MM.1S (cell line): ENCODE results near the gene FAM114A1.
A peak's percentile ranks its signal among the peaks of the same experiment; 100 is the strongest.

Source experiments
- DNase-seq: peaks from one replicate; pipeline ENCODE4 v3.0.0-alpha.2; 2015
- H2AFZ ChIP-seq: fragments of 300-600 bp; sonication (generic); 2 replicates; pipeline ENCODE4 v1.6.0; 2016; ENCODE audit warnings: antibody characterized with exemption, low read length
- H3F3A ChIP-seq: fragments of 300-600 bp; sonication (generic); 2 replicates; pipeline ENCODE4 v1.6.1; 2016; ENCODE audit warnings: mild to moderate bottlenecking, antibody characterized with exemption, low read length, moderate library complexity, mixed read lengths; ENCODE audit not compliant: insufficient read depth
- H3K27ac ChIP-seq: fragments of 300-600 bp; sonication (generic); 2 replicates; pipeline ENCODE4 v1.5.1; 2016; ENCODE audit warnings: mild to moderate bottlenecking, low read length
- H3K27me3 ChIP-seq: fragments of 300-600 bp; sonication (generic); replicated peaks from 2 replicates; pipeline ENCODE4 v1.6.0; 2016; ENCODE audit warnings: low read length; ENCODE audit not compliant: insufficient read depth
- H3K36me3 ChIP-seq: fragments of 300-600 bp; sonication (generic); replicated peaks from 2 replicates; pipeline ENCODE4 v1.6.1; 2016; ENCODE audit warnings: mild to moderate bottlenecking, low read length, mixed read lengths; ENCODE audit not compliant: insufficient read depth
- H3K4me1 ChIP-seq: fragments of 300-600 bp; sonication (generic); 2 replicates; pipeline ENCODE4 v1.6.1; 2016; ENCODE audit warnings: low read length, mixed read lengths
- H3K4me2 ChIP-seq: fragments of 300-600 bp; sonication (generic); 2 replicates; pipeline ENCODE4 v1.6.0; 2016; ENCODE audit warnings: low read depth, low read length
- H3K4me3 ChIP-seq: fragments of 300-600 bp; sonication (generic); 2 replicates; pipeline ENCODE4 v1.5.1; 2016; ENCODE audit warnings: low read length, mixed read lengths
- H3K79me2 ChIP-seq: fragments of 300-600 bp; sonication (generic); 2 replicates; pipeline ENCODE4 v1.6.1; 2016; ENCODE audit warnings: mixed run types, low read length, mixed read lengths
- H3K9ac ChIP-seq: fragments of 300-600 bp; sonication (generic); 2 replicates; pipeline ENCODE4 v1.6.1; 2016; ENCODE audit warnings: low read length, mixed read lengths
- H3K9me2 ChIP-seq: fragments of 300-600 bp; sonication (generic); replicated peaks from 2 replicates; pipeline ENCODE4 v1.6.1; 2016; ENCODE audit warnings: mild to moderate bottlenecking, low read length, mixed read lengths; ENCODE audit not compliant: insufficient read depth
- H3K9me3 ChIP-seq: fragments of 300-600 bp; sonication (generic); replicated peaks from 2 replicates; pipeline ENCODE4 v1.6.1; 2016; ENCODE audit warnings: mild to moderate bottlenecking, low read length, mixed read lengths; ENCODE audit not compliant: insufficient read depth
- H4K20me1 ChIP-seq: fragments of 300-600 bp; sonication (generic); 2 replicates; pipeline ENCODE4 v1.6.1; 2016; ENCODE audit warnings: mild to moderate bottlenecking, low read length, moderate library complexity, mixed read lengths; ENCODE audit not compliant: insufficient read depth
- EZH2 ChIP-seq: fragments of 300-600 bp; sonication (generic); optimal IDR thresholded peaks from 2 replicates; pipeline ENCODE3; 2017; ENCODE audit warnings: low read depth, mild to moderate bottlenecking, antibody characterized with exemption, low read length, mixed read lengths
- EZH2phosphoT487 ChIP-seq: fragments of 300-600 bp; sonication (generic); IDR thresholded peaks from 2 replicates; pipeline ENCODE4 v1.6.1; 2018; ENCODE audit warnings: antibody characterized with exemption, low read length
- TF ChIP-seq, protein P1 (sequence below): fragments of 300-600 bp; sonication (generic); IDR thresholded peaks from 2 replicates; pipeline ENCODE4 v1.5.1; 2016; ENCODE audit warnings: antibody characterized with exemption, low read length, mixed read lengths

The FAM114A1 gene

GRCh38 chr4:38846015-38846414 lies 21.6 kb upstream of the FAM114A1 start:
- Histone ChIP-seq H3K4me3 (no peak overlapping the region), H3K9ac (no peak overlapping the region), H3F3A (no peaks in the 10 kb centered on the region), H3K27ac (no peak overlapping the region), H4K20me1 (no peaks in the 10 kb centered on the region), H3K4me1 (no peaks in the 10 kb centered on the region), H2AFZ (no peak overlapping the region), H3K9me3 (no peaks in the 10 kb centered on the region), H3K79me2 (no peaks in the 10 kb centered on the region), H3K36me3 (no peaks in the 10 kb centered on the region), H3K9me2 (no peaks in the 10 kb centered on the region), H3K27me3 (no peaks in the 10 kb centered on the region), H3K4me2 (no peak overlapping the region)
- DNase-seq: no peak
- TF ChIP-seq EZH2 (no peak), EZH2phosphoT487 (no peak)
- TF ChIP-seq, protein P1, sequence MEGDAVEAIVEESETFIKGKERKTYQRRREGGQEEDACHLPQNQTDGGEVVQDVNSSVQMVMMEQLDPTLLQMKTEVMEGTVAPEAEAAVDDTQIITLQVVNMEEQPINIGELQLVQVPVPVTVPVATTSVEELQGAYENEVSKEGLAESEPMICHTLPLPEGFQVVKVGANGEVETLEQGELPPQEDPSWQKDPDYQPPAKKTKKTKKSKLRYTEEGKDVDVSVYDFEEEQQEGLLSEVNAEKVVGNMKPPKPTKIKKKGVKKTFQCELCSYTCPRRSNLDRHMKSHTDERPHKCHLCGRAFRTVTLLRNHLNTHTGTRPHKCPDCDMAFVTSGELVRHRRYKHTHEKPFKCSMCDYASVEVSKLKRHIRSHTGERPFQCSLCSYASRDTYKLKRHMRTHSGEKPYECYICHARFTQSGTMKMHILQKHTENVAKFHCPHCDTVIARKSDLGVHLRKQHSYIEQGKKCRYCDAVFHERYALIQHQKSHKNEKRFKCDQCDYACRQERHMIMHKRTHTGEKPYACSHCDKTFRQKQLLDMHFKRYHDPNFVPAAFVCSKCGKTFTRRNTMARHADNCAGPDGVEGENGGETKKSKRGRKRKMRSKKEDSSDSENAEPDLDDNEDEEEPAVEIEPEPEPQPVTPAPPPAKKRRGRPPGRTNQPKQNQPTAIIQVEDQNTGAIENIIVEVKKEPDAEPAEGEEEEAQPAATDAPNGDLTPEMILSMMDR: no peak

DNA sequence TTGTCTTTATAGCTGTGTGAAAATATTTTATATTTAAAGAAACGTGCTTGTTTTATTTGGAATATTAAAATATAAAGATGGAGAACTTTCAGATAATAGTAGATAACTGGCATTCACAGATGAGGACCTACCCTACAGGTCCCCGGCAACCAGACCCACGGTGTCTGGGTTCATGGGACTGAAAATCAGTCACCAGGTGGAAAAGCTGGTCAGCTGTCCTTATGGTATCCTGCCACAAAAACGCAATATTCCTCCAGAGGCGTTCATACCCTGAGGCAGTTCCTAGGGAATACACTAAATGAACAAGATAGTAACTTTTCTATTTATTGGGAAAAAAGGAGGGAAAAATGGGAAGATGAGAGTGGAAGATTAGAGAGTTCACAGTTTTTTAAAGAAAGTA lies 12.1 kb upstream of the FAM114A1 start:
- Histone ChIP-seq H3K4me2 (peak overlapping the region; percentile 68), H3K4me1 (peaks cover 21% of the 10 kb centered on the region), H3K4me3 (peak overlapping the region; percentile 51), H3K27me3 (no peaks in the 10 kb centered on the region), H3K79me2 (peaks cover 15% of the 10 kb centered on the region), H3K9me3 (no peaks in the 10 kb centered on the region), H3K9ac (peak overlapping the region; percentile 62), H3K36me3 (no peaks in the 10 kb centered on the region), H4K20me1 (no peaks in the 10 kb centered on the region), H2AFZ (peak overlapping the region; percentile 20), H3F3A (peaks cover 25% of the 10 kb centered on the region; the same call in 1 of the 2 replicates), H3K27ac (peak overlapping the region; percentile 64; the same call in 1 of the 2 replicates), H3K9me2 (no peaks in the 10 kb centered on the region)
- no peak for TF ChIP-seq EZH2phosphoT487
- TF ChIP-seq, protein P1: no peak
- TF ChIP-seq EZH2: no peak
- DNase-seq: no peak

- Histone ChIP-seq H2AFZ (peak overlapping the region; percentile 20), H3F3A (peaks cover 25% of the 10 kb centered on the region; the same call in 1 of the 2 replicates), H3K4me3 (peak overlapping the region; percentile 51), H3K79me2 (peaks cover 15% of the 10 kb centered on the region), H3K9ac (peak overlapping the region; percentile 62), H3K27ac (peak overlapping the region; percentile 64; the same call in 1 of the 2 replicates), H3K36me3 (no peaks in the 10 kb centered on the region), H3K4me1 (peaks cover 23% of the 10 kb centered on the region), H4K20me1 (no peaks in the 10 kb centered on the region), H3K4me2 (peak overlapping the region; percentile 68), H3K27me3 (no peaks in the 10 kb centered on the region), H3K9me3 (no peaks in the 10 kb centered on the region), H3K9me2 (no peaks in the 10 kb centered on the region)
- peak; percentile 32 for DNase-seq
- TF ChIP-seq EZH2: no peak
- no peak for TF ChIP-seq EZH2phosphoT487
- TF ChIP-seq, protein P1: no peak
These were observed 11.6 kb upstream of the FAM114A1 start for GRCh38 chr4:38856046-38856445.
